Transverse colon (tissue), 4 donors: ENCODE results near the gene VPS41. TPM values are rescaled to one million over a fixed set of nuclear protein-coding genes. Genes with fewer than 3 reads are reported as not detected.

Experiments
- DNase-seq: peaks from one replicate; pipeline ENCODE4 v3.0.0-alpha.2; 2019
- H3K27ac ChIP-seq, 4 donors: fragments of 200-600 bp; sonication (generic); 2 replicates each; pipeline ENCODE4 v1.5.1; 2016 to 2018; ENCODE audit warnings: inconsistent platforms in 4 of 4
- H3K27me3 ChIP-seq: fragments of 200-600 bp; sonication (generic); 2 replicates; pipeline ENCODE4 v1.5.1; 2017; ENCODE audit warnings: inconsistent platforms
- H3K36me3 ChIP-seq, 4 donors: fragments of 200-600 bp; sonication (generic); 2 replicates each; pipeline ENCODE4 v1.5.1; 2017 to 2019; ENCODE audit warnings: inconsistent platforms in 4 of 4
- H3K4me1 ChIP-seq, 4 donors: fragments of 200-600 bp; sonication (generic); 2 replicates each; pipeline ENCODE4 v1.5.1; 2017 to 2020; ENCODE audit warnings: inconsistent platforms in 4 of 4
- H3K4me3 ChIP-seq, 4 donors: fragments of 200-600 bp; sonication (generic); 1 replicate in 1 of 4; 2 replicates in 3 of 4; pipeline versions ENCODE4 v1.5.1 to v1.6.1; 2017 to 2019; ENCODE audit warnings: inconsistent platforms in 4 of 4
- H3K9me3 ChIP-seq, 2 donors: fragments of 200-600 bp; sonication (generic); 2 replicates each; pipeline ENCODE4 v1.5.1; 2017 to 2019; ENCODE audit warnings: inconsistent platforms in 2 of 2
- CTCF ChIP-seq, 5 experiments: fragments of 200-600 bp in 3 of 5; fragments of 450-650 bp in 2 of 5; sonication (generic) in 3 of 5; IDR thresholded peaks; 1 replicate in 2 of 5; 2 replicates in 3 of 5; pipeline ENCODE4 v1.5.1; 2016 to 2017; ENCODE audit warnings: antibody characterized with exemption in 5 of 5, inconsistent platforms in 3 of 5, mild to moderate bottlenecking in 2 of 5, moderate library complexity in 1 of 5
- EP300 ChIP-seq: sonication (generic); formaldehyde crosslinking; IDR thresholded peaks from one replicate; pipeline ENCODE4 v1.6.1; 2017; ENCODE audit warnings: antibody characterized with exemption, low read depth
- POLR2A ChIP-seq: fragments of 450-650 bp; IDR thresholded peaks from one replicate; pipeline ENCODE4 v1.6.1; 2016; ENCODE audit warnings: antibody characterized with exemption, mild to moderate bottlenecking, moderate library complexity
- POLR2AphosphoS5 ChIP-seq, 3 donors: sonication (generic); formaldehyde crosslinking; IDR thresholded peaks; one replicate each; pipeline ENCODE4 v1.6.1; 2016; ENCODE audit warnings: antibody characterized with exemption in 3 of 3
- WGBS, 2 donors: methylation state at CpG; one replicate each; pipeline ENCODE4 v1.1.5; 2018; ENCODE audit warnings: low coverage in 1 of 2; 5-methylcytosine and 5-hydroxymethylcytosine counted together
- in situ Hi-C, 4 donors: fragments of 200-750 bp; cut with MboI; loops; one replicate each; pipeline versions ENCODE4 v1.15.0 to v1.15.1; 2017; ENCODE audit warnings: low sequenced_read_pairs in 3 of 4, low pct_ligation_motif_present in 1 of 4, low pct_unique_long_range_greater_than_20kb in 1 of 4
- intact Hi-C: fragments of 100-400 bp; cut with DNase I; formaldehyde crosslinking; loops from one replicate; pipeline ENCODE4 v1.15.1; 2023; ENCODE audit warnings: low total_unique reads
- total RNA-seq, 4 donors: library from RNA; depleted of rRNA; stranded (reverse); fragments of >200 nt; gene quantifications; one replicate each; pipeline ENCODE4 v1.1.0, GENCODE V29; 2016

Gene VPS41
- total RNA-seq, 4 donors from 2014 or later = 26.9 to 35.1 (median 29.2) TPM

GRCh38 chr7:38773430-38773829, 135.6 kb downstream of the VPS41 start:
- intact Hi-C loops (no loop called here), in situ Hi-C loops (no loop called here)
- Histone ChIP-seq H3K27ac (no peak overlapping the region), H3K36me3 (peaks cover 0 to 30% (median 3%) of the 10 kb centered on the region in 4 donors), H3K4me1 (no peaks in the 10 kb centered on the region), H3K9me3 (no peaks in the 10 kb centered on the region), H3K27me3 (no peaks in the 10 kb centered on the region), H3K4me3 (no peak overlapping the region)
- DNase-seq = no peak
- 48 to 49% methylated on average over 2 of the region's 2 CpGs for WGBS, 2 donors
- TF ChIP-seq POLR2AphosphoS5 (IDR thresholded peaks at IDR 0.05) (no peak), POLR2A (no peak), EP300 (no peak), CTCF (IDR thresholded peaks at IDR 0.05) (no peak)

DNA sequence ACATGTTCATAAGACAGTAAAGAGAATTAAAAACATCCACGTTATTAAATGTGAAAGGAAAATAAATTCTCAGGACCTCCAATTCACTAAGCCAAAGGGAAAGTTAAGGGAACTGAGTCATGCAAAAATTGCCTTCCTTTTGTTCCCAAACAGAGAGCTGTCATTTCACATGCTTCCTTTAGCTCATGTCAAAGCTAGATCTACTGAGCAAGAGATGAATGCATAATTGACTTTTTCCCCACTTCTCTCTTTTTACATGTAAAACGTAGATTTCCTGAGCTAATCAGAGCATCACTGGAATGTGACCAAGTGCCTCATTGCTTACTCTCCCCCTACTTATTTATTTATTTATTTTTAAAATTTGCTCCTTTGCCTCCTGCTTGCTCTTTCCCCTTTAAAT, 148.8 kb downstream of the VPS41 start:
- TF ChIP-seq POLR2A = no peak
- TF ChIP-seq EP300 = no peak
- TF ChIP-seq POLR2AphosphoS5 (IDR thresholded peaks at IDR 0.05) = no peak
- no peak for TF ChIP-seq CTCF (IDR thresholded peaks at IDR 0.05)
- WGBS, 2 donors = 89 to 90% methylated on average over 2 of the region's 2 CpGs
- Histone ChIP-seq H3K9me3 (no peaks in the 10 kb centered on the region), H3K36me3 (peaks cover 0 to 15% (median 8%) of the 10 kb centered on the region in 4 donors), H3K4me3 (no peak overlapping the region), H3K4me1 (no peaks in the 10 kb centered on the region), H3K27ac (no peak overlapping the region), H3K27me3 (no peaks in the 10 kb centered on the region)
- no peak for DNase-seq
- intact Hi-C loops (no loop called here), in situ Hi-C loops (no loop called here)

DNA sequence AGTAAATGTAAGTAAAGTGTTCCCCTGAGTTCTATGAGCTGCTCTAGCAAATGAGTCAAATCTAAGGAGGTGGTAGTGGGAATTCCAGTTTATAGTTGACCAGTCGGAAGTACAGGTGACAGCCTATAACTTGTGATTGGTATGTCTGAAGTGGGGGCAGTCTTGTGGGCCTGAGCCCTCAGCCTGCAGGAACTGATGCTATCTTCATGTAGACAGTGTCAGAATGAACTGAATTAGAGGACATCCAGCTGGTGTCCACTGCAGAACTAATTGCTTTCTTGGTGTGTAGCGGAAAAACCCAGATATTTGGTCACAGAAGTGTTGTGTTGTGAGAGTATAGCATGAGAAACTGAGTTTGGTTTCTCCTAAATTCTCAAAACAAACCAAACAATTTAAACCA, 150.0 kb downstream of the VPS41 start:
- no peaks in the 10 kb centered on the region for H3K9me3 ChIP-seq
- no peak overlapping the region for H3K27ac ChIP-seq
- no peak for TF ChIP-seq POLR2A
- WGBS, 2 donors = 86 to 96% methylated on average over 1 to 2 of the region's 2 CpGs
- H3K36me3 ChIP-seq = peaks cover 0 to 15% (median 8%) of the 10 kb centered on the region in 4 donors
- no peak for DNase-seq
- H3K4me1 ChIP-seq = no peaks in the 10 kb centered on the region
- no peaks in the 10 kb centered on the region for H3K27me3 ChIP-seq
- in situ Hi-C loops = no loop called here
- intact Hi-C loops = no loop called here
- H3K4me3 ChIP-seq = no peak overlapping the region

DNA sequence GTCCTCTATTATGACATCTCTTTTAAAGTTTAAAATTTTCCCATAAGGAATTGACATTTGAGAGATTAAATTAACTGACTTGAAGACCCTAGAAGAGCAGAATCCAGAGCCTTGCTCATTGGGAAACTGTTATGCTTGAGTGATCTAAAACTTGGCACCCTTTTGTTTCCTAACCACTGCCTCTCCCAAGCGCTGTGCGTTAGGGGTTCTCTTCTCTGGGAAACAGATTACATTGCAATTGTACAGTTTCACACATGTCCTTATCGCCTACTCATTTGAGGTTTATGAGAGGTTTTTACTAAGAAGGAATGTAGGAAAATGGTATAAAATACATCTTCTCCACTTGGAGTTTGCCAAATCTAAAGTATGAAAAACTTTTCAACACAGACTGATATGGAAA, 151.1 kb downstream of the VPS41 start:
- Histone ChIP-seq H3K4me3 (no peak overlapping the region), H3K9me3 (no peaks in the 10 kb centered on the region), H3K4me1 (no peaks in the 10 kb centered on the region), H3K27me3 (no peaks in the 10 kb centered on the region), H3K36me3 (peaks cover 0 to 11% (median 5%) of the 10 kb centered on the region in 4 donors), H3K27ac (no peak overlapping the region)
- no peak for DNase-seq
- TF ChIP-seq CTCF (IDR thresholded peaks at IDR 0.05) (no peak), POLR2A (no peak)
- WGBS, 2 donors = 80 to 96% methylated on average over 1 to 3 of the region's 3 CpGs
- in situ Hi-C loops (no loop called here), intact Hi-C loops (no loop called here)

DNA sequence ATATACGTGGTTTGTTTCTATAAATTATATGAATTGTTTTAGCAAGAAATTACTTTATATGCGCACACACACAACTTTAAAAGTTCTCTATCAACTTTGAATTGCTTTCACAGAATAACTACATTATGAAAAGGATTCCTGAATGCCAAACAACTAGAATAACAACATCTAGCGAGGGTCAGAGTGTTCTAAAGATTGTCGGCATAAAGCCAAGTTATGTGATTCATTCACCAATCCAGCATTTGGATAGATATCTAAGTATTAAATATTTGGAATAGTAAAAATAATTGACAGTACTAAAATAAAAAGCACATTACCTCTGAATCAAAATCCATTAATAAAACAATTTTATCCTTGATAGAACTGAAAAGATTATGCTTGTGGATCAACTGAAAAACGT, 152.5 kb downstream of the VPS41 start:
- no peaks in the 10 kb centered on the region for H3K4me1 ChIP-seq
- no peak for DNase-seq
- 82 to 89% methylated on average over 5 of the region's 5 CpGs for WGBS, 2 donors
- H3K9me3 ChIP-seq = no peaks in the 10 kb centered on the region
- peaks cover 0 to 18% (median 0%) of the 10 kb centered on the region in 4 donors for H3K36me3 ChIP-seq
- intact Hi-C loops = no loop called here
- H3K27me3 ChIP-seq = no peaks in the 10 kb centered on the region
- H3K4me3 ChIP-seq = no peak overlapping the region
- no peak for TF ChIP-seq CTCF (IDR thresholded peaks at IDR 0.05)
- no peak for TF ChIP-seq POLR2A
- no peak for TF ChIP-seq POLR2AphosphoS5 (IDR thresholded peaks at IDR 0.05)
- TF ChIP-seq EP300 = no peak
- in situ Hi-C loops = no loop called here
- H3K27ac ChIP-seq = no peak overlapping the region
